ENCODE data around the gene MAGED2.

MAGED2 gene

GRCh38 chrX:54819201-54819600 is 11.7 kb downstream of the MAGED2 start:
- DNase-seq (ENCODE audit: low read depth), result no peak
- H3K4me3 ChIP-seq (ENCODE audit: low read length), result no peak overlapping the region
- TF ChIP-seq CTCF (conservative IDR thresholded peaks at IDR 0.05; ENCODE audit: low read length), result no peak

GRCh38 chrX:54820737-54821136 is 13.2 kb downstream of the MAGED2 start:
- no peak for DNase-seq (ENCODE audit: low read depth)
- H3K4me3 ChIP-seq (ENCODE audit: low read length), result no peak overlapping the region
- no peak for TF ChIP-seq CTCF (conservative IDR thresholded peaks at IDR 0.05; ENCODE audit: low read length)

GRCh38 chrX:54821310-54821709 is 13.8 kb downstream of the MAGED2 start:
- DNase-seq (ENCODE audit: low read depth), result no peak
- H3K4me3 ChIP-seq (ENCODE audit: low read length), result no peak overlapping the region
- TF ChIP-seq CTCF (conservative IDR thresholded peaks at IDR 0.05; ENCODE audit: low read length), result no peak

- DNase-seq (ENCODE audit: low read depth), result no peak
- no peak for TF ChIP-seq CTCF (conservative IDR thresholded peaks at IDR 0.05; ENCODE audit: low read length)
- no peak overlapping the region for H3K4me3 ChIP-seq (ENCODE audit: low read length)
Observed at GRCh38 chrX:54824195-54824594, 16.6 kb downstream of the MAGED2 start.

- H3K4me3 ChIP-seq (ENCODE audit: low read length), result no peak overlapping the region
- no peak for TF ChIP-seq CTCF (conservative IDR thresholded peaks at IDR 0.05; ENCODE audit: low read length)
- no peak for DNase-seq (ENCODE audit: low read depth)
Observed at GRCh38 chrX:54824722-54825121, 17.2 kb downstream of the MAGED2 start.

DNA sequence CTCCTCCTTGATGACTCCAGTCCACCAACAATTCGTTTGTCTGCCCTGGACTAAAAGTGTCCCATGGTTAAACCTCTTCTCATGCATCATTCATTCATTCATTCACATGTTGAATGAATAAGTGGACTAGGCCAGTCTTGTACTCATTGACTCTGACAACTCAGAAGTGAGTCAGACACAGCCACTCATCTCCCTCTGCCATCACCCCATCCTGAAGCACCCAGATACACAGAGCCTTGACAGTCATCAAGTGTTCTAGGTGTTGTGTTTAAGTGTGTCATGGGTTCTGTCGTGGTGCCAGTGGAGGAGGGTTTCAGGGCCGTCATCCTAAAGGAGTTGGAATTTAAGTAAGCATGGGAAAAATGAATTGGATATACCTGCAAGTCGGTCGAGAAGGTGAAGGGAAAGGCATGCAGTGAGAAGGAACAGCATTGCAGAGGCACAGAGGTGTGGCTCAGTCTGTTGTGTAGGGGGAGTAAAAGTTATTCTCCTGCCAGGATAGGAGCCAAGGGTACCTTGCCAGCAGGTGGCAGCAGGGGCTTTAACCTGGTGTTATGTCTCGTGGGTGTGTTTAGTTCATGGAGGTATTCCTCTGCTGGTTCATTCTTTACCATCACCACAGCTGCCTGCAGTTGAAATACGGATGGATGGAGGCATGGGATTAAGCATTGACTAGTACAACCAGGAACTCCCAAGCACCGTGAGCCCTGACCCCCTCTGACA is 18.3 kb downstream of the MAGED2 start:
- DNase-seq (ENCODE audit: low read depth), result no peak
- no peak overlapping the region for H3K4me3 ChIP-seq (ENCODE audit: low read length)
- no peak for TF ChIP-seq CTCF (conservative IDR thresholded peaks at IDR 0.05; ENCODE audit: low read length)

DNA sequence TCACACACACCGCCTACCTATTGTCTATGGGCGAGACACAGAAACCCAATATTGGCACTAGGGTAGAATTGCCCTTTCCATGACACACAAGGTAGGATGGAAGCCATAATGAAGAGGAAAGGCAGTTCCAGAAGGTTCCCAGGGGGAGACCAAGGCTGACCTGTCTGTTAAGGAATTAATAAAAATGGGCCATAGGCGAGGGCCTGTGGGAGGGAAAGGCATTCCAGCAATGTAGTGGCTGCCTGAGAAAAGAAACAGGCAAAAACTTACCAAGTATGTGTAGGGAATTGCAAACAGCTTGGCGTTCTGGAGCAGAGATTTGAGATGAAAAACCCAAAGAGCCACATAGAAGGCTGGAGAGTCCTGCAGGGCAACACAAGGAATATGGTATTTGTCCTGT is 19.1 kb downstream of the MAGED2 start:
- DNase-seq (ENCODE audit: low read depth), result peak; percentile 15
- H3K4me3 ChIP-seq (ENCODE audit: low read length), result no peak overlapping the region
- TF ChIP-seq CTCF (conservative IDR thresholded peaks at IDR 0.05; ENCODE audit: low read length), result no peak

Data from AG10803 (cell line).